ENCODE data around the gene FHAD1. TPM values are rescaled to one million over a fixed set of nuclear protein-coding genes. Genes with fewer than 3 reads are reported as not detected.

FHAD1 gene
- total RNA-seq, 1 experiment from 2014 or later, result not detected

GRCh38 chr1:15357612-15358207, 110.7 kb downstream of the FHAD1 start:
- H3K27ac Mint-ChIP-seq (ENCODE audit: low read depth, unreplicated experiment), result no peak overlapping the region
- H3K4me3 Mint-ChIP-seq (ENCODE audit: unreplicated experiment), result no peak overlapping the region
- peaks cover 35% of the 10 kb centered on the region for H3K4me1 Mint-ChIP-seq (ENCODE audit: insufficient read depth, unreplicated experiment)
- CTCF ChIA-PET, result interaction anchor here (0.6 kb wide), 1 partner anchor 162 kb away, joined by 4 read pairs; no protein-coding TSS in a partner anchor
- no peaks in the 10 kb centered on the region for H3K9me3 Mint-ChIP-seq (ENCODE audit: unreplicated experiment)
- POLR2A ChIA-PET, result interaction anchor here (0.9 kb wide), 1 partner anchor 43 kb away, joined by 4 read pairs; no protein-coding TSS in a partner anchor
- intact Hi-C loops (cut with micrococcal nuclease), result loop anchor here (2.0 kb wide), 1 partner anchor 35 kb away; no protein-coding TSS in a partner anchor
- no peak for TF ChIP-seq CTCF (IDR thresholded peaks at IDR 0.05; ENCODE audit: unreplicated experiment)
- BruUV-seq (replicated peaks), result no TSS peak
- H3K27me3 Mint-ChIP-seq (ENCODE audit: insufficient read depth, unreplicated experiment), result no peaks in the 10 kb centered on the region
- H3K36me3 Mint-ChIP-seq (ENCODE audit: insufficient read depth, unreplicated experiment), result no peaks in the 10 kb centered on the region
- DNase-seq (ENCODE audit: unreplicated experiment), result no peak

GRCh38 chr1:15358565-15359133, 111.6 kb downstream of the FHAD1 start:
- BruUV-seq (replicated peaks), result no TSS peak
- CTCF ChIA-PET, result no interaction called here
- H3K4me3 Mint-ChIP-seq (ENCODE audit: unreplicated experiment), result no peak overlapping the region
- POLR2A ChIA-PET, result no interaction called here
- H3K9me3 Mint-ChIP-seq (ENCODE audit: unreplicated experiment), result no peaks in the 10 kb centered on the region
- no peaks in the 10 kb centered on the region for H3K36me3 Mint-ChIP-seq (ENCODE audit: insufficient read depth, unreplicated experiment)
- intact Hi-C loops (cut with micrococcal nuclease), result no loop called here
- H3K4me1 Mint-ChIP-seq (ENCODE audit: insufficient read depth, unreplicated experiment), result peaks cover 33% of the 10 kb centered on the region
- no peak for DNase-seq (ENCODE audit: unreplicated experiment)
- no peak for TF ChIP-seq CTCF (IDR thresholded peaks at IDR 0.05; ENCODE audit: unreplicated experiment)
- H3K27ac Mint-ChIP-seq (ENCODE audit: low read depth, unreplicated experiment), result no peak overlapping the region
- no peaks in the 10 kb centered on the region for H3K27me3 Mint-ChIP-seq (ENCODE audit: insufficient read depth, unreplicated experiment)

GRCh38 chr1:15360700-15361099, 113.7 kb downstream of the FHAD1 start:
- POLR2A ChIA-PET, result interaction anchor here (0.7 to 1.3 kb wide), 2 partner anchors 19 to 24 kb away, joined by 3 to 4 read pairs; no protein-coding TSS in a partner anchor

More at GRCh38 chr1:15360700-15361099, 113.7 kb downstream of the FHAD1 start:
- Mint-ChIP-seq H3K4me1 (ENCODE audit: insufficient read depth, unreplicated experiment) (peaks cover 17% of the 10 kb centered on the region), H3K36me3 (ENCODE audit: insufficient read depth, unreplicated experiment) (no peaks in the 10 kb centered on the region), H3K4me3 (ENCODE audit: unreplicated experiment) (no peak overlapping the region), H3K9me3 (ENCODE audit: unreplicated experiment) (no peaks in the 10 kb centered on the region), H3K27me3 (ENCODE audit: insufficient read depth, unreplicated experiment) (no peaks in the 10 kb centered on the region), H3K27ac (ENCODE audit: low read depth, unreplicated experiment) (no peak overlapping the region)
- no TSS peak for BruUV-seq (replicated peaks)
- intact Hi-C loops (cut with micrococcal nuclease), result no loop called here
- CTCF ChIA-PET, result interaction anchor here (0.7 kb wide), 1 partner anchor 20 kb away, joined by 3 read pairs; no protein-coding TSS in a partner anchor
- DNase-seq (ENCODE audit: unreplicated experiment), result no peak
- TF ChIP-seq CTCF (IDR thresholded peaks at IDR 0.05; ENCODE audit: unreplicated experiment), result no peak

All from MCF 10A (cell line).